ENCODE results near the gene TBC1D22A. TPM values are rescaled to one million over a fixed set of nuclear protein-coding genes. Genes with fewer than 3 reads are reported as not detected.
A peak's percentile ranks its signal among the peaks of the same experiment; 100 is the strongest.
"Not testable (repeated sequence)": the region's sequence is repeated elsewhere in the genome, so short reads cannot be mapped to it uniquely, and the experiment has no call there.

Gene TBC1D22A
- polyA plus RNA-seq, 1 donor = 19.0 TPM

DNA sequence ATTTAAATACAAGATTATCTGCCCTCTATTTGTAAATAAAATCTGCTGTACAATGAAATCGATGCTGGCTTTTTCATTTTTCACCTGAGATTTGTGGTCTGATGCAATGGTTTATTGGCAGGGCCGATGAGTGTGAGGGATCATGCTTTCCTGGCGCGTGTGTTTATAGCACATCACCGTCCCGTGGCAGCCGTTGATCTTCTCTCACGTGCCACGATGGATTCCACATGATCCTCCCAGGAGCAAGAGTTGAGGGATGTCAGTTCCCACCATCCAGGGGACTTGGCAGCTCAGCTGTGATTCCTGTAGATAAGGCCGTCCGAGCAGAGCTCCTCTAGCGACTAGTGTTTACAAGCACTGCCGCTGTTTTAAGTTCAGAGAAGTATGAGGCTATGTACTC lies 213.7 kb downstream of the TBC1D22A start:
- no peak for DNase-seq

DNA sequence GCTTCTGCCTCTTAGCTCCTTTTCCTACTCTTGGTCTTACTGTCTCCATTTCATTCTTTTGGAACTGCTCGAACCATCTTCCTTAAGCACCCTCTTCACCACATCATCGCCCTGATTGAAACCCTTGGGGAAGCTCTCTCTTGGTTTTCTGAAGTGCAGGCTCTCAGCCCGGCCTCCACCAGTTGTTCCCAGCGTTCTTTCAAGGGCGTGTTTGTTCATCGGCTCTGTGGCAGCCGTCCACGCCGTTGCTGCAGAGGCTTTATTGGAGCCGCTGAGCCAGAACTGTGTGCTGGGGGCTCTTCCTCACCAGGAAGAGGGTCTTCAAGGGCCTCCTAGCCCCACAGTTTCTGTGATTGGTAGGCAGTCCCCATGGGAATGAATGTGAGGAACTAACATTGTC lies 214.1 kb downstream of the TBC1D22A start:
- DNase-seq = no peak

DNA sequence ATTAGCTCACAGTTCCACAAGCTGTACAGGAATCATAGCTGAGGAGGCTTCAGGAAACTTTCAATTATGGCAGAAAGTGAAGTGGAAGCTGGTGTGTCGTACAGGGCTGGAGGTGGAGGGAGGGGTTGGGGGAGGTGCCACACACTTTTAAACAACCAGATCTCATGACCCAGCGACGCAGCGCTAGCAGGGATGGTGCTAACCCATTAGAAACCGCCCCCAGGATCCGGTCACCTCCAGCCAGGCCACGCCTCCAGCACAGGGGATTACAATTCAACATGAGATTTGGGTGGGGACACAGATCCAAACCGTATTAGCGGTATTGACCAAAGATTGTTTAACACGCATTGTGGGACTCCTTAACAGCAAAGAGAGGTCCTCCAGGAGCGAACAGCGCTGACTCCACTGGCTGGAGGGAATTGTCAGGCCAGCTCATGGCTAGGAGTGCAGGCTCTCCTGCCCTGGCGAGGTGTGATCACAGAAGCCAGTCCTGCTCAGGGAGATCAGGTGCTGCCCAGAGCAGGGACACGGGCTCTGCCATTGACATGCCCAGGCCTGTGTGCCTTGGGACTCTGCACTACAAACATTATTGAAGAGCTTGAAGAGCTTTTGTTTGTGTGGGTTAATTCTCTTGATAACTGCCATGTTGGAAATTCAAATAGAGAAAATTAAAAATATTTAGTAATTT lies 215.3 kb downstream of the TBC1D22A start:
- DNase-seq = no peak

DNA sequence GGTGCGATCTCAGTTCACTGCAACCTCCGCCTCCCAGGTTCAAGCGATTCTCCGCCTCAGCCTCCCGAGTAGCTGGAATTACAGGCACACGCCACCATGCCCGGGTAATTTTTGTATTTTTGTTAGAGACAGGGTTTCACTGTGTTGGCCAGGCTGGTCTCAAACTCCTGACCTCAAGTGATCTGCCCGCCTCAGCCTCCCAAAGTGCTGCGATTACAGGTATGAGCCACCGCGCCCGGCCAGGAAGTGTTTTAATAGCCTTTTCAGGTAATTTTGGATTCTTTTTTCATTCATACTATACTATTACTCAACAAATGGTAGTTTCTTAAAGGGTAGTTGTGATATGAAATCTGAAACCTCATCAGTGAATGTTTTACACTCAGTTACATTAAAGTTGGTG lies 216.2 kb downstream of the TBC1D22A start:
- DNase-seq = not testable (repeated sequence)

DNA sequence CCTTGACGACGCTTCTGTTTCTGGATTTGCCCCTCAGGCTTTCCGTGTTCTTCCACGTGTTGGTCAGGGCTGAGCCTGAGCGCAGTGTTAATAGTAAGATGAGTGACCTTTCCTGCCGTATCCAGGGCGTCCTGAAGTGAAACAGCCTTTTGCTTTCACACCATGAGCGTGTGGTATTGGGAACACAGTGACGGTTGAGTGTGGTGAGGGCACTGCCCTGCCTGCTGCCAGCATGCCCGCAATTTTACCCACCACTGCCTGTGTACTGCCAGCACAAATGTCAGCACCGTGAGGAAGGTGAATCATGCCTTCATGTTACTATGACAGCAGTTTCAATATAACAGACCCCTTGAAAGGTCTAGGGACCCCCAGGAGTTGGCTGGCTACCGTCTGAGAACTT lies 217.1 kb downstream of the TBC1D22A start:
- DNase-seq = no peak

DNA sequence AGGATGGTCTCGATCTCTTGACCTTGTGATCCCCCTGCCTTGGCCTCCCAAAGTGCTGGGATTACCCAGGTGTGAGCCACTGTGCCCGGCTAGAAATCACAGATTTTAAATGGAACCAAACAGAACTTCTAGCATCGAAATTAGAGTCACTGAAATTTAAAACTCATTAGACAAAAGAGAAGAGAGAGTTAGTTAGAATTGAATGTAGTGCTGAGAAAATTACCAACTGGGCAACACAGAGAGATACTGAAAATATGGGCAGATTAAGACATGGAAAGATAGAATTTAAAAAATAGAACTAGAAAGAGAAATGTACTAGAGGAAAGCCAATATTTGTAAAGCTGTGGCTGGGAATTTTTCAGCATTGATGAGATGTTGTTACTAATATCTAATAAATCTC lies 217.9 kb downstream of the TBC1D22A start:
- no peak for DNase-seq

DNA sequence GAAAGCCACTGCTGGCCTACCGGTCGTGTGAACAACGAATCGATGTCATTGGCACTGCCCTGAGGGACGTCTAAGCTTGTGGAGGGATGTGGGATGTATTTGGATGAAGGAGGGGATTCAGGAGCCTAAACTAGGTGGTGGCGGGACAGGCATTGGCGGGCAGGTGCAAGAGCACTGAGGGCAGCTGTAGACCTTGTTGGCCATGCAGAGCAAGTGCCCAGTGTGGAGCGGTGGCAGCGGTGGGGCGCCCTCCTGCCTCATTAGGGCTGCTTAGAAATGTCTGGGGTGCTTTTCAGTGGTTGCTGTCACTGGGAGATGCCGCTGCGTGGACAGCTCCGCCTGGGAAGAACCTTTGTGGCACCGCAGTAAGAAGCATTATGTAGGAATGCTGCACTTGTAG lies 220.2 kb downstream of the TBC1D22A start:
- DNase-seq = no peak

DNA sequence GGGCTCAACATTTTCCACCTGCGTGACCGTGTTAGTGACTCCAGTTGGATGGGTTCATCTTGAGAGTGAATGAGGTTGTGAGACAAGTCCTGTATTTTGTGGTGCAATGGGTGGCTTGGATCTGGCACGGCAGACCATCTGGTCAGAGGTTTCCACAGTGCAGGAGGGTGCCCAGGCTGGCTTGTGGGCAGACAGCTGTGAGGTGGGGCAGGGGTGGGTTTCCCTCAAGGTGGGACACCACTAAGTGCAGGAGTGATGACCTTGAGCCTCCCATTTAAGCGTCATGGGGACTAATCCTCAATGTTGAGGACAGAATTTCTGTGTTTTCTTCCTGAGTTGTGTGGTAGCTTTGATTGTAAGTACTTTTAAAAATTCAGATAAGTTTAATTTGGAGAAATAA lies 220.6 kb downstream of the TBC1D22A start:
- no peak for DNase-seq

DNA sequence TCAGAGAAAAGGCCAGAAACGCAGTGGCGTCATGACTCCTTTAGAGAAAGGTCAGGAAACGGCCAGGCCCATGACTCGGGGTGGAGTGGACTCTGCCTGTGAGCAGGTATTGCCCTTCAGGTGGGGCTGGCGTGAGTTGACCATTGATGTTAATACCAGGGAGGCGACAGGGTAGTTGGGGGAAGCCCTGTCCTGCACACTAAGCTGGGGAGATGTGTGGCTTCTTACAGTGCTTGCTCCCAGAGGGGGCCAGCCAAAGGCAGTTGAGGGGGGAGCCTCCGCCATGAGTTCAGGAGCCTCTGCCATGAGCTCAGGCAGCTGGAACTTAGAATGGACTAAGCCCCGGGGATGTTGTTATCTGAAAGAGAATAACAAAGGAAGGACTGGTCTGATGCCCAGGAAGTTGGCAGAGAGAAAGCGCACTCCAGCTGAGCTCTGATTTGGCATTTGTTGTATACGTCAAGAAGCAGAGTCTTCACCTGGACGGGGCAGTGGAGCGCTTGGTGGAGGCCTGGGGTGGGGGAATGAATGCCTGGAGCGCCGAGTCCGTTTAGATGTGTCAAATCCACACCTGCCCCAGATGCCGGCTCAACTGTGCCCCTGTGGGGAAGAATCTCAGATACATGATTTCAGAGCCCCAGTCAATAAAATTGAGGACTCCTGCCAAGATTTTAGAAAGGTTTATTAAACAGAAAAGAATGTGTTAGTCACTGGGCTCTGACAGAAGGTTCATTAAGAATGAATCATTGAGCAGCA lies 222.5 kb downstream of the TBC1D22A start:
- DNase-seq = no peak

DNA sequence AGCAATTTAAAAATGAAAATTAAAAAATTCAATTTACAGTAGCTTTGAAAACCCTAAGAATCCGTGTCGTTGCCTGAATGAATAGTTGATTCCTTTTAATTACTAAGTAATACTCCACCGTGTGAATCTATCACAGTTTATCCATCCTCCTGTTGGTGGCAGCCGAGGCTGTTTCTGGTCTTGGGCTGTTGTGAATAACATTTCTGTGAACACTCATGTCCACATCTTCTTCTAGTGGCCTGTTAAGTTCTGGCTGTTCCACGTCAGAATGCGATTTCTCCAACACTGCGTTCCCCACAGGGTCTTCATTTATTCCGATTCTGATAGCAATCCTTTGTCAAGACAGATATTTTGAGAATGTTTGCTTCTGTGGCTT lies 223.0 kb downstream of the TBC1D22A start:
- no peak for DNase-seq

DNA sequence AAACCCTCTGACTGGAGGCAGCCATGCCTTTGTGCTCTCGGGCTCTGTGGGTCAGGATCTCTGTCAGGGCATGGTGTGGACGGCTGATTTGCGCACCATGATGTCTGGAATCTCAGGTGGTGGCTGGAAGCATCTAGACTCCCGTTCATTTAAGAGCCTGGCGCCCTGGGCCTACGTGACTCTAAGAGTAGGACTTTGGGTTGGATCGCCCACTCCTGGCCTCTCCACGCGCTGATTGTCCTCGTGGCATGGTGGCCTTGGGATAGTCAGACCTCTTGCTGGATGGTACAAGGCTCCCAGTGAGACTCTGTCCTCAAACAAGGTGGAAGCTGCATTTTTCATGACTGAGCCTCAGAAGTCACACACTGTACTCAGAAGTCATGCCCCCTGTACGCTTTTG lies 224.3 kb downstream of the TBC1D22A start:
- no peak for DNase-seq

DNA sequence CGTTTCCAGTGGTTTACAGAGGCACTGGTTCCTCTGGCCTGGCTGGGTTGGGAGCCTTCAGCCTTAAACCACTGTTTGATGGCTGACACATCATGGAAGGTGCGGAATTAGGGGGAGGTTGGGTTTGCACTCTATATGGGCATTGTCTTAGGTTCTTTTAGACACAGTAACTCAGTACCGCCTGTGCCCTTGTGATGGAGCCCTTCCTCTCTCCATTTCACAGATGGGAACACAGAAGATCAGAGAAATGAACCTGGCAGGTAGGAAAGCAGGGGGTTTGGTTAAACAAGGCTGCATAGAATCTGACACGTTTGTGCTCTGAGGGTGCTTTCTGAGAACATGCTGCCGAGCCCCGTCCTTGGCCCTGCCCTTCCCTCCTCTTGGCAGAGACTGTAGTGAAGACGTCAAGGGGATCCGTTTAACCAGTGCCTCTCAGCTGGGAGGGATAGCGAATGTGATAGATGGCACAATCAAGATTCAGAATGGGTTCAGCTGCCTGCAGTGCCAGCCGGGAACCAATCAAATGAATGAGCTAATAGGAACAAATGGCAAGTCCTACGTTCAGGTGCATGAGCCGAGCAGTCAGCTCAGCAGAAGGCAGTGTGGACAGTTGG lies 228.6 kb downstream of the TBC1D22A start:
- no peak for DNase-seq

DNA sequence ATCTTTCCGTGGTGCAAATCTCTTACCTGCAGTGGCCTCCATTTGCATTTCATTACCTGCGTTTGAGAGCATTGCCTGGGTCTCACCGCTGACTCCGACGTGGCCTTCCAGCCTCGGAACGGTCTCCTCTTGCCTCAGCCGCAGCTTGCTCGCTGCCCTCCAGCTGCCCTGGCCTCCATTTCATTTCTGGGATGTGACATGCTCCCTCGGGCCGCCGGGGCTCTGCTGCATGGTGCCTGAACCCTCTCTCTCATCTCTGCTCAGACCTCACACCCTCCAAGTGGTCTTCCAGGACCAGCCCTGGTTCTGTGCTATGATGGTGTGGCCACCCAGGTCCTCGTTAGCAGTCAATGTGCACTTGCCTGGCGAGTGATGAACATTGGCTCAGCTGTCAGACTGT lies 229.2 kb downstream of the TBC1D22A start:
- no peak for DNase-seq

DNA sequence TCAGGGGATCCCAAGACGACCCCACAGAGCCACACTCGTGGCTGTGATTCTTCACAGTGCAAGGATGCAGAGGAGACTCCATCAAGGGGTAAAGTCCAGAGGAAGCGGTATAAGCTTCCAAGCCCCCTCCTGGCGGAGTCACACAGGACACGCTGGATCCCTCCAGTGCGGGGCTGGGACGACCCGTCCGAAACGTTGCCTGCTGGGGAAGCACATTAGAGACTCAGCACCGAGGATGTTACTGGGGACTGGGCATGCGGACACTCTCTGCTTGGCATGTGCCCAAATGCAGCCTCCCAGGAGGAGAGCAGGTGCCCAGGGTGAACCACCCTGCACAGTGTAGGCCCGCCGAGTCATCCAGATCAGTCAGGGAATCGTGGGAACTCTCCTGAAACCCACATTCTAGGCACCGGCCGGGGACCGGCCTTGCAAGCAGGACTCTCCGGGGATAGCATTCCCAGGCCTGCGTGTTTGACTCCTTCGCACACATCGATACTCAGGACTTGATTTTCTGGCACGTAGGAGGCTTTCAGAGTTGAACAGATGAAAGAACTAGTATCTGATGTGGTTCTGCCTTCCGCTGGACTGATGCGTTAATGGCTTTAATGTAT lies 229.8 kb downstream of the TBC1D22A start:
- DNase-seq = no peak

DNA sequence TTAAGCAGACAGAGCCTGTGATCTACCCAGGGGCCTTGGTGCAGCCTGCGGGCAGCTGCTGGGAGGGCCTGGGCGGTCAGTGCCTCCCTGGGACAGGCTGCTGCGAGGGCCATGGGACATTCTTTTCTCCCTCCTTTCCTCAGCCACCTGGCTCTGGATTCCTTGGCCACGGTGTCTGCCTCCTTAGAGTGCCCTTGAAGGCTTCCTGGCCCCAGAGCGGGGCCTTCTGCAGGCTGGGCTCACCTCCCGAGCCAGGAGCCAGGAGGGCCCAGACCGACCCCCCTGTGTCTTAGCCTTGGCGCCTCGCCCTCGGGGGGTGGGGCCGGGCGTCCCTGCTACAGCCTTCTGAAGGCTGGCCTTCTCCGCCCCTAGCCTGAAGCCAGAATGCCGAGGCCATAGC lies 231.2 kb downstream of the TBC1D22A start:
- DNase-seq = peak; percentile 30

DNA sequence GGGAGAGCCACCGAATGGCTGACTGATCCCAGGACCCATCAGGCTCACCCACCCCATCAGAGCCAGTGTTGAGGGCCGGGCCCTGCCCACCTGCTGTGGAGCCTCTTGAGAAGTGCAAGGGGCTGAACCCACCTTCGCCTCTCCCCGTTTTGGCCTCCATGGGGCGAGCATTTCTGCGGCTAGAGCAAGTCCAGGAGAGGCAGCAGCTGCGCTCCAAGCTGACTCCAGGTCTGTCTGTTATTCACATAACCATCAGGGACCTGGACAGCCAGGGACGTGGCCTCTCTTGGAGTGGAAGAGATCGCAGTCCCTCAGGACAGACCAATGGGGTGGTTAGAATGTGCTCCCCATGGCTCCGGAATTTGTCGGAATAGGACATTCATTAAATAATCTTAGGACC lies 231.8 kb downstream of the TBC1D22A start:
- DNase-seq = no peak

DNA sequence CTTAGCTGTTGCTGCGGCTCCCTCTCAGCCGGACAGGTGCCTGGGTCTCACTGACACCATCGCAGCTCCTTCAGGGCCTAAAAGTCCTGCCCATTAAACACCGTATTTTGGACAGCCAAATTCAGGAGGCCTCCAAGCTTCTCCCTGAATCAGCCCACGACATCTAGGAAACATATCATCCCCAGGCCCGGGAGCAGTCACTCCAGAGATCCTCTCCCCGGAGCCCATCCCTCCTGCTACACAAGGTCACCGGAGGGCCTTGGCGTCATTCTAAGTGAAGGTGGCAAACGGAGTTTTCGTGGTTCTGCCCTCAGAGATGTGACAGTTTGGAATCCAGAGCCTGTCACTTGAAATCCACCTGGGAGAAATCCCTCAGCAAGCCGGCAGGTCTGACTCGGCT lies 232.5 kb downstream of the TBC1D22A start:
- no peak for DNase-seq

DNA sequence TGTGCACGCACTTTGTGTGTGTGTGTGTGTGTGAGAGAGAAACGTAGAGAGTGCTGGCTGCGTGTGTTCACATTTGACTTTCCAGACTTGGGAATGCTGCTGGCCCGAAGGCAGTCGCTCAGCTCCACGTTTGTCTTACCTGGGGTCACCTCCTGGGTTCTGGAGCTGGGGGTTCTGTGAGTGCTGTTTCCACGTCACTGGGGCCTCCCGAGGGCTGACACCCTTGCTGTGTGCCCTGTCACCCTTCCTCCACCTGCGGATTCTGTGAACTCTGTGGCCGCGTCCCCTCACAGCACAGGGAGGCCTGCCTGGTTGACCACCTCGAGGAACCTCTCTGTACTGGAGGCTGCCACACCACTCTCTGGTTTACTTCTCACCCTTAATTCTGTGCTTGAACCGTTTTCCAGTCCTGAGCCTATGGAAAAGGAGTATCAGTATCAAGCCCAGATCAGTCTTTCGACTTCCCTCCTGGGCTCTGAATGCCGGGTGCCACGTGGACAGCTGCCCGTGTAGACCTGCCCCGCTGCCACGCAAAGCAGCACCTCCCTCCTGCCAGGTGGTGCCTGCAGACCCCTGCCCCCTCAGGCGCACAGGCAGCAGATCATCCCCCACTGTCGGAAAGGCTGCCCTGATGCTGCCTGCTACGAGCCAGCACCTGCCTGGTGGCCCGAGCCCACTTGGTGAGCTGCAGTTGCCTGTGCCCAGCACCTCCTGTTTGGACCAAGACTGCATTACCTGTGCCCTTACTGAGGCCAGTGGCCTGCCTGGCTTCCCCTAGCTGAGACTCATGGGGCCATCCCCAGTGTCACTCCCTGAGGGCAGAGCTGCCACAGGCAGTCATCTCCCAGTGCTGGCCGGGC lies 233.3 kb downstream of the TBC1D22A start:
- DNase-seq = no peak

DNA sequence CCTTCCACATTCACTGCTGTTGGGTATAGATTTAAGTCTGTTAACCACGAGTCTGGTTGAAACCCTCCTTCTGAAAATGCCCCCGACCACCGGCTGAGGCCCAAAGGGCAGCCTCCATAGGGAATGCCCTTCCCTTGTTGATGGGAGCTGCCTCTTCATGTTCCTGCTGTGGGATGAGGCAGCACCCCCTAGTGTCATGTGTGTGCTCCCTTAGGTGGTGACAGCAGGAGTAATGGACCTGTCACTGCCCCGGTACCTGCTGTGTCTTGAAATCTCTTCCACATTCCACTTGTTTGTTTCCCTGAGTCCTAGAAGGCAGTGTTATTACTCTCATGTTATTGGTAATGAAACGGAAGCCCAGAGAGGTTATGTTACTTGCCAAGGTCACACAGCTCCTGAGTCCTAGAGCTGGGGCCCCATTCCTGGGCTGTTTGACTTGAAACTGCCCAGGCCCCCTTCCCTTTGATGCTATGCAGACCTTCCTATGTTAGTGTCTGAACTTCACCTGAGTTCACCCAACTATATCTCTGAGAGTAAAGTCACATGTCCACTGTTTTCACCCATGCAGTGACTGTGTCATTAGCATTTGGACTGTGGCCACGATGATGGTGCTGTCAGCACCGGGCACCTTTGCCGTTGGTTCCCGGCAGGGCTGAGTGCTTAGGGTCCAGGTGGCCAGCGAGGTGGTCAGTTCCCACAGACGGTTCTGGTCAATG lies 234.3 kb downstream of the TBC1D22A start:
- DNase-seq = no peak

DNA sequence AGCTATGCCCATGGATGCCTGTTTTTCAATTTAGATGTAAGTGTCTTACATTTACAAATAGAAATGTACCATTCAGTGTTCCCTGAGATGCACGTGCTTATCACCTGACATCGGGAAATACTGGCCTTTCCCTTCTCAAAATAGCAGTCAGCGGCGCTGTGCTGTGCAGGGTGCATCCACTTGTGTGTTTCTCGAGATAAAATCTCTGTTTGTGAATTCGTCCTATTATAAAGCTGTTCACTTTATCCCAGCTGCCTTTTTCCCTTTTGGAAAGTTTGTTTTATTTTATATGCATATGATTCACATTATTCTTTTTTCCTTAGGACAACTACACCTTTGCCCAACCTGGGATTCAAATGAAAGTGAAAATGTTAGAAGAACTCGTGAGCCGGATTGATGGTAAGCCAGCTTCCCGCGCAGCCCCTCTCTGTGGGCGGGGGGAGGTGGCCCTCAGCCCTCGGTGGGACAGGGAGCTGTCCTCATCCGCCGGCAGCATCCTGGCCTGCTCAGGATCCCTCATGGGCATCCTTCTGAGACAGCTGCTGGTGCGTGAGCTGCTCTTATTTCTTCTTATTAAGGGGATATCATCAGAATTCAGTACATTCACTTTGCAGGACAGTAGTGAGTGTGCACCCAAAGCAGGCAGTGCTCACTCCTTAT lies 235.0 kb downstream of the TBC1D22A start:
- no peak for DNase-seq

DNA sequence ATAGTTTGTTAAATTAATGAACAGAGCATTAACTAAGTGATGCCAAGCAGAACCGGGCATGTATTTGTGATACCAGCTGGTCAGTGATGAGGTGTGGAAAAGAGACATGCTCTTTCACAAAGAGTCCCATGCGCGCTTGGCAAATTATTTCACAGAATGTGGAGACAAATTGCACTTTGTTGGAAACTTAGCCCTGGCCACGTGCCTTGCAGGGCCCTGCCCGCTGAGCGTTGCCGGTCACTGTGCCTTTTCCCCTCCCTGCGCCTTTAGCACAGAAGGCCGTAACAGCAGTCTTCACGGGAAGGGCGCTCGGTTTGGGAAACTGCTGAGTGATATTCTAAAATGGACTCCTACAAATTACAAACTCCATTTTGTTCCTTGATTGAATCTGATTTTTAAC lies 235.9 kb downstream of the TBC1D22A start:
- DNase-seq = no peak

Measured in hindlimb muscle (tissue), 1 donor.